Measurements from ENCODE around the gene MACROD2.
"Not testable (repeated sequence)": the region's sequence is repeated elsewhere in the genome, so short reads cannot be mapped to it uniquely, and the experiment has no call there.

The MACROD2 gene

DNA sequence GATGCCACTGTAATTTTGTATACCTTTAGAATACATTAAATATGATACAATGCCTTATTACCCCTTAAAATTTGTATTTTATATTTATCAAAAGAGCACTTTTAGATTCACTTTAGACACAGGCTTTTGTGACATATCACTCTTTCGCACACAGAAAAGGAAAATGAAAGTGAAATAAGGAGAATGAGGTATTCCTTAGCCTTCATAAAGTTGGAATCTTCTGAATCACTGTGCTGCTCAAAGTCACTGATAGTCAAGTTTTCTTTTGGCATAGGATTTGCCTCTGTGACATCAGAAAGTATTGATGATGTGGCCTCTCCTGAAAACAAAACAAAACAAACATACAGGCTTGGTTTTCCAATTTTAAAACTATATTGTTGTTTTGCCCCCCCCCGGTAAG, 1480.9 kb downstream of the MACROD2 start:
- FAIRE-seq, result no peak
- no peak for DNase-seq (ENCODE audit: low spot score)

DNA sequence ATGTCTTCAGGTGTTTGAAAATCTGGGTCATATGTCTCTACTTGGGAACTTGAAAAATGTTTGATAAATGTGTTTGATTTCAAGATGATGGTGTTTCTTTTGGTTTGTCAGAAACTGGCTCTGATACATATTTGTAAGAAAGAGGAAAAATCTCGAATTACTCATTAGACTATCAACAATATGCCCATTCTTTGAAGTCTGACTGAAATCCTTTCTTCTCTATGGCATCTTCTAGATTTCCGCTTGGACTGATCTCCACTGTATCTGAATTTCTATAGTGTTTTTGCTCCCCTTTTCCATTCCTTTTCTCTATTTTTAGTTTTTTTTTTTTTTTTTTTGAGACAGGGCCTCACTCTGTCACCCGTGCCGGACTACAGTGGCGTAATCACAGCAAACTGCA, 1481.5 kb downstream of the MACROD2 start:
- FAIRE-seq, result no peak
- DNase-seq (ENCODE audit: low spot score), result no peak

DNA sequence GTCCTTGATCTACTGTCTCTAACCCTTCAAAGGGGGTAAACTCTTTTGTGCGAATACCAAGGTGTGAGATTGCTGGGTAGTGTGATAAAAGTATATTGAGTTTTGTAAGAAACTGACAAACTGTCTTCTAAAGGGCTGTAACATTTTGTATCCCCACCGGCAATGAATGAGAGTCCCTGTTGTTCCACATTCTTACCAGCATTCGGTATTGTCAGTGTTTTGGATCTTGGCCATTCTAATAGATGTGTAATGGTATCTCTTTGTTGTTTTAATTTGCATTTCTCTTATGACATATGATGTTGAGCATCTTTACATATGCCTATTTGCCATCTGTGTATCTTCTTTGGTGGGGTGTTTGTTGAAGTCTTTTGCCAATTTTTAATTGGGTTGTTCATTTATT, 1487.2 kb downstream of the MACROD2 start:
- FAIRE-seq, result no peak
- DNase-seq (ENCODE audit: low spot score), result no peak

- DNase-seq (ENCODE audit: low spot score), result no peak
- FAIRE-seq, result no peak
These were observed 1490.2 kb downstream of the MACROD2 start for GRCh38 chr20:15485519-15485918.

DNA sequence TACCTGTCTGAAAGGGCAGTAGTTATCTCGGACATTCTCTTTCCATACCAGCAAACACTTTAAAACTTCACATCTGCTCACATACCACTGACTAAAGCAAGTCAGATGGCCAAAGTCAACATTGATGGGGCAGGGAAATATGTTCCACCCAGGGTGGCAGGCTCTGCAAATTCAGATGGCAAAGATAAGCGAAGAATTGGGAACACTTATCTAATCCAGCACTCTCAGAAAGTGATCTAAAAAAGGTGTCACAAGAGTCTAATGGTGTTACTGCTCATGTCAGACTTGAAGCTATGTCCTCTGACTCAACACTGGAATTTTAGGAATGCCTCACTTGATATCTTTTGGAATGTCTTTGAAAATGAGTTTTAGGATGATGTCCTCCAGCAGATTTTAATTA, 1491.7 kb downstream of the MACROD2 start:
- FAIRE-seq, result no peak
- no peak for DNase-seq (ENCODE audit: low spot score)

GRCh38 chr20:15487682-15488081, 1492.4 kb downstream of the MACROD2 start:
- FAIRE-seq (no peak), DNase-seq (ENCODE audit: low spot score) (no peak)

GRCh38 chr20:15491575-15491974, 1496.3 kb downstream of the MACROD2 start:
- DNase-seq (ENCODE audit: low spot score), result no peak
- no peak for FAIRE-seq

- FAIRE-seq (no peak), DNase-seq (ENCODE audit: low spot score) (no peak)
These were observed 1499.5 kb downstream of the MACROD2 start for GRCh38 chr20:15494851-15495250.

GRCh38 chr20:15496501-15497039, 1501.3 kb downstream of the MACROD2 start:
- FAIRE-seq, result no peak
- DNase-seq (ENCODE audit: low spot score), result no peak

DNA sequence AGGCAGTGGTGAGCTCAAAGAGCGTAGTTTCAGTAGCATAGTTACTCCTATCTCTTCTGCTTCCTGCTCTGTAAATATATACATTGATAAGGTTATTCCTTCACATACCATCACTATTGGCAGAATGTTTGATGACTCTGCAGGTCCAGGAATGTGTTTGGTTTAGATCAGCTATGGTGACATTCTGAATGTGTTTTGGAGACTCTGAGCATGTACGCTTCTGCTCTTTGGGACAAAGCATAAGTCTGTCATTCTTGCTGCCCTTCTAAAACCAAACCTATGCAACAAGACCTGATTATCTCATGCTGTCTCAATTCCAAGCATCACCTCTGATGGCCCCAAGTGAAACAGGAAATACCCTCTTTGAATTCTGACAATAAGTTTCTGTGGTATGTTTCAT, 1503.6 kb downstream of the MACROD2 start:
- FAIRE-seq (no peak), DNase-seq (ENCODE audit: low spot score) (no peak)

- no peak for DNase-seq (ENCODE audit: low spot score)
- no peak for FAIRE-seq
These were observed 1511.0 kb downstream of the MACROD2 start for GRCh38 chr20:15506311-15506710.

- FAIRE-seq, result no peak
These were observed 1511.8 kb downstream of the MACROD2 start for GRCh38 chr20:15507151-15507550.

GRCh38 chr20:15511551-15511950, 1516.2 kb downstream of the MACROD2 start:
- no peak for DNase-seq (ENCODE audit: low spot score)
- FAIRE-seq, result no peak

More at GRCh38 chr20:15507151-15507550, 1511.8 kb downstream of the MACROD2 start:
- DNase-seq (ENCODE audit: low spot score), result no peak

- no peak for FAIRE-seq
- no peak for DNase-seq (ENCODE audit: low spot score)
These were observed 1517.6 kb downstream of the MACROD2 start for GRCh38 chr20:15512916-15513315.

GRCh38 chr20:15515691-15516090, 1520.4 kb downstream of the MACROD2 start:
- DNase-seq (ENCODE audit: low spot score) (no peak), FAIRE-seq (no peak)

DNA sequence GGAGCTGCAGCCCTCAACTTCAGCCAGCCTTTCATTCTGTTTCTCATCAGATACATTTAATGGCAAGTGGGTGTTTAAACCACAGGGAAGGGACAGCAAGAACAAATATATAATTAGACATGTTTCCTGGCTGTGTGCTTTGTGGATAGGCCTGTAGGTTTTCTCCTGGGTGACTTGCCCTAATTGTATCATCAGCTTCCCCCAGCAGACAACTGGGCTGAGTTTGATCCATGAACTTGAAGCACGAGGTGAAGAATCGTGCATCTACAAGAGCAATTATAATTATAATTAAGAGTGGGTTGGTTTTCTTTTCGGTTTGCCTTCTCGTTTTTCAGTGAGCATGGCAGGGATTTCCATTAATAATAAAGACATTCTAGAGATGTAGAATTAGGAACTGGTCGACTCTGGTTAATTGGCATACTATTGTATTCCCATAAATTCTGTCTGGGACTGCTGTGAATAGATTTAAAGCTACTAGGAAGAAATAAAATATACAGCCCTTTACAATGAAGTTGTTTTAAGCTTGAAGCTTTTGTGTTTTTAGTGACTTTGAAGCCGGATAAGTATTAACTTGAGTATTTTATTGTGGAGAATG, 1525.7 kb downstream of the MACROD2 start:
- no peak for DNase-seq (ENCODE audit: low spot score)
- FAIRE-seq, result no peak

DNA sequence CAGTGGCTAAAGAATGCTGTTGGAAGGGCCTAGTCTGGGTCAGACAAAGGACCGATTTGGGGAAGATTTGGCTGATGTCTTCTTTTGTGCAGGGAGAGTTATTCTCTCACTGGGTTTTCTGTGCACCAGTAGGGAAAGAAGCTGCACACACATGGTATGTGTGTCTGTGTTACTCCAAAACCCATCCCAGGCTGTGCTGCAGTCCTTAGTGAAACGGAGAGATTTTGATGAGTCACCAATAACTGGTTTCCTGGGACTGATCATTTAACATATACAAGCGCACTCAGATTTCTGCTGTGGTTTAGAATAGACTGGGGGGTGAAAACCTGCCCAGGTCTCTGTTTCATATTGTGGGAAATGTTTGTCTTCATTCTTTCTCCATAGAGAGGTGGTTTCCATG, 1528.1 kb downstream of the MACROD2 start:
- FAIRE-seq, result no peak
- DNase-seq (ENCODE audit: low spot score), result no peak

GRCh38 chr20:15528391-15529111, 1533.2 kb downstream of the MACROD2 start:
- FAIRE-seq, result no peak
- no peak for DNase-seq (ENCODE audit: low spot score)

DNA sequence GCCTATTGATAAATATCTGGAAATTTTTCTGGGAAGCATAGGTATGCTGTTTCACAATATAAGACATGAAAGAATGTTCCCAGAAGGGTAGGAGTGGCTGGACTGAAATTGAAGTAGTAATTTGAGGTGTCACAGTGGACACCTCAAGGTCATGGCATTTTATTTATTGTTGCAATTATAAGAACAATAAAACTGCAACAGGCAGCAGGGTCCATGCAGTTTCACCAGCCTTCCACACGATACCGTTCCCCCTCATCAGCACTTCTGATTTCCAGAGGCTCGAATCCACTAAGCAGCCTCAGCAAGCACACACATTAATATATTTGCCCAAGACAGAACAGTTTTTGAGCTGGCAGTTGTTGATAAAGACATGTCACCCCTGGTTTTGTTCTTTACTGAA, 1540.5 kb downstream of the MACROD2 start:
- DNase-seq (ENCODE audit: low spot score) (no peak), FAIRE-seq (no peak)

GRCh38 chr20:15537200-15537599, 1541.9 kb downstream of the MACROD2 start:
- not testable (repeated sequence) for DNase-seq (ENCODE audit: low spot score); FAIRE-seq

DNA sequence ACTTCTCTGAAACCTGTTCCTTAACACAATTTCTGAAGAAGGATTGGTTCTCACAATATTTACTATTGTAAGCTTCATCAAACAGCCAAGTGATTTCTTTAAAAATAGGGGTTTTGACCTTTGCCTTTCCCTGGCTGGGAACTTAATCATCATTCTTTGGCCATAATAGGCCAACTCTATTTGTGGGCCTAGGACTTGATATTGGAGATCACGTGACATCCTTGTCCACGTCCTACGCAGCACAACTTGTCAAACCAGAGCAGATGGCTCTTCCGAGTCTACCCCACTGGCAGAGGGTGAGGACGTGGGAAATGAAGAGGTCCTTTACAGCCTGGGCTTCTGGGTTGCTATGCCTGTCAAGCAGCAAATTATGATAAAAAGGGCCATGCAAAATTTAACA, 1547.3 kb downstream of the MACROD2 start:
- FAIRE-seq, result no peak
- no peak for DNase-seq (ENCODE audit: low spot score)

- no peak for FAIRE-seq
- DNase-seq (ENCODE audit: low spot score), result no peak
These were observed 1549.4 kb downstream of the MACROD2 start for GRCh38 chr20:15544742-15545141.

- DNase-seq (ENCODE audit: low spot score) (no peak), FAIRE-seq (no peak)
These were observed 1551.3 kb downstream of the MACROD2 start for GRCh38 chr20:15546525-15547023.

All from RCC 7860 (cell line).